ENCODE results near the gene TRMT1. TPM values are rescaled to one million over a fixed set of nuclear protein-coding genes. Genes with fewer than 3 reads are reported as not detected.

TRMT1 gene
- total and polyA plus RNA-seq, 2 of the 8 experiments (the other 6 are each of a cell fraction or from before 2014, with no cell fraction given), result 77.4 to 99.3 TPM

- TF ChIP-seq SIN3A (conservative IDR thresholded peaks at IDR 0.05 in 1 of 2, IDR thresholded peaks at IDR 0.05 in 1 of 2; ENCODE audit: low read depth in 1 of 2, low read length in 2 of 2) (no peak), RAD21 (IDR thresholded peaks at IDR 0.05 in 1 of 2, conservative IDR thresholded peaks at IDR 0.05 in 1 of 2; ENCODE audit: low read depth in 2 of 2, low read length in 2 of 2) (peak; percentile 18 to 23; a peak in 3 of 4 replicates), TAF7 (optimal IDR thresholded peaks at IDR 0.05; ENCODE audit: borderline replicate concordance, low read depth, low read length) (no peak), JUN (IDR thresholded peaks at IDR 0.05; ENCODE audit: low read depth, low read length) (no peak)
These were observed 57.4 kb downstream of the TRMT1 start (continued) for GRCh38 chr19:13058951-13059660.

Measured in H1 (cell line).